T-helper 2 cell treated with Interferon-gamma antibody and Interleukin-4, amounts not matched to agents 100 ng/mL and 5 ng/mL, for 36 hours (primary cell): ENCODE results near the gene CRTAC1. TPM values are rescaled to one million over a fixed set of nuclear protein-coding genes. Genes with fewer than 3 reads are reported as not detected.

Experiments used
- intact Hi-C: fragments of 100-400 bp; cut with micrococcal nuclease; formaldehyde crosslinking; loops from one replicate; pipeline ENCODE4 v1.15.1; 2023
- total RNA-seq: library from RNA; stranded (reverse); gene quantifications from 2 replicates; pipeline ENCODE4 v1.2.3, GENCODE V29; 2022

The CRTAC1 gene
- total RNA-seq, 1 donor from 2014 or later: not detected

- intact Hi-C loops: no loop called here
These were observed 55.6 kb downstream of the CRTAC1 start for GRCh38 chr10:97974526-97975525.

DNA sequence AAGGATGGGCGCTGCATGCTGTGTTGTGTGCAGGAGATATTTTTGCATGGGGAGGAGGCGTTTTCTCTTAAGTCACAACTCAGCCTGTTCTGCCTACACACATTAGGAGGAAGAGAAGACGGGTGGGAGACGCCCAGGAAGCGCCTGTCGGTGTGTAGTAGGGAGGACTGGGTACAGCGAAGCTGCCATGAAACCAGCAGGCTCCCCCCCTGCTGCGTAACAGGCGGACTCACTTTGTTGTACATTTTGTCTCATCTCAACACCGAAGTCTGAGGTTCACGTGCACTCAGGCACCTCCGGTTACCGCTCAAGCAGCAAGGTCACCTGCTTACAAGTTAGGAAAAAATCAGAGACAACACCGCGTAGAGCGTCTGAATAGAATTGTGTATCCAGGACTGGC is 56.3 kb downstream of the CRTAC1 start:
- intact Hi-C loops: no loop called here

- intact Hi-C loops: no loop called here
These were observed 60.8 kb downstream of the CRTAC1 start for GRCh38 chr10:97969538-97970079.

GRCh38 chr10:97964748-97965147 is 65.7 kb downstream of the CRTAC1 start:
- intact Hi-C loops: no loop called here

DNA sequence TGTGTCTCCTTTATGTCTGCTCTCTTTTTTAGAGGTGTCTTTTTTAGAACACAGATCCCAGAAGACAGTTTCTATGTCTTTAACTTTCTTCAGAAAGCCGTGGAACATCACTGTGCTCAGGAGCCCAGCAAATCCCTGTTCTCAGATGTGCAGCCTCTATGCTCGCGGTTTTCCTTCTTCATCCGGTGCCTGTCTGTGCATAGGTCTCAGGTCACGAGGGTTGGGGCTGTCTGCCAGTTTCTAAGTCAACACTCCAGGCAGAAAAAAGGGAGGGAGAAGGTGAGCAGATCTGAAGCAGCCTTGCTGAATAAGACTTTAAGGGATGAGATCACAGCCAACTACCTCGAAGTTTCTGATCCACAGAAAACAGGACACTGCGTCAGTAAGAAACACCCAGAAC is 68.5 kb downstream of the CRTAC1 start:
- intact Hi-C loops: no loop called here

DNA sequence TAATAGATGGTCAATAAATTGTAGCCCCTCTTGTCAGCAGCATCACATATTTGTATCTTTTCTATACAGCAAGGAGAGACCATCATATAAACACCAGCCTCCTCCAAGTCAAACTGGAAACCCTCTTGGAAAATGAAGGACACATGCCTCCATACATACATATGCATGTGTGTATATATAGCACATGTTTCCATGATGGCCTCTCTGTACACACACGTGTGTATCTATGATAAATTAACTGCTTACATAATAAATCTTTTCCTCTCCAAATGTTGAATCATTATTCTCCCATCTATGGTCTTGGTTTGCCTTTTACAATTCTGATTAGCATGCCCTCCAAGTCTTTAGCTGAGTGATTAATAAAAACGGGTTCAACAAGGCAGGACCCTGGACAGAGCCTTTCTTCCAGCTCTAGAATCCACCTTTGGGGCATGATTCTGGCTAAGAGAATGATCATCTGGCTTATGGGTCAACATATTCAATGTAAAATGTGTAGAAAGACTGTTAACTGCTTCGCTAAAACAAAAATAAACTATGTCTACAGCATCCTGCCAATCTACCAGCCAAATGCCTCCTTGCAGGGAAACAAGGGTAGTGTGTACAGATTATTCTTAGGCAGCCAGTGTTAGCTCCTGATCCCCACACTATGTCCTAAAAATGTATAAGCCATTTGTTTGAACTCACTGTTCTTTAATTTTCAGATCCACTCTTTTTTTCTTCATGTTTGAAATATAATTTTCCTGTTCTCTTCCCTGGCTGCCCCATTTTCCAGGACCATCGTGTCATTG is 70.0 kb downstream of the CRTAC1 start:
- intact Hi-C loops: no loop called here

DNA sequence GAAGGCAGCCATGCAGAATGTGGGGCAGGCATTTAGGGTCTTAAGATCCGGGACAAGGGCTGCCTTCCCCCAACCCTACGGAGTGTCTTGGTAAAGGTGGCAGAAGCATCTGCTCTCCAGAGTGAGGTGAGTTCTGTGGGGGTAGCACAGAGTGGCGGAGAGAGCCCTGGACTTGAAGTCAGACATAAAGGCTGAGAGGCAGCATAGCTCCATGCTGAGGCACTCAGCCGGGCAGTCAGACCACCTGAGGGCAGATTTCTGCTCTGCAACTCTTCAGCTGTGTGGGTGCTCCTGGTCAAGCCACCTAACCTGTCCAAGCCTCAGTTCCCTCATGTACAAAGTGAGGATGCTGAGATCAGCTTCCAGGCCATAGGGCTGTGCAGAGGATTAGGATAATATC is 81.0 kb downstream of the CRTAC1 start:
- intact Hi-C loops: no loop called here

- intact Hi-C loops: no loop called here
These were observed 81.6 kb downstream of the CRTAC1 start for GRCh38 chr10:97948822-97949221.

DNA sequence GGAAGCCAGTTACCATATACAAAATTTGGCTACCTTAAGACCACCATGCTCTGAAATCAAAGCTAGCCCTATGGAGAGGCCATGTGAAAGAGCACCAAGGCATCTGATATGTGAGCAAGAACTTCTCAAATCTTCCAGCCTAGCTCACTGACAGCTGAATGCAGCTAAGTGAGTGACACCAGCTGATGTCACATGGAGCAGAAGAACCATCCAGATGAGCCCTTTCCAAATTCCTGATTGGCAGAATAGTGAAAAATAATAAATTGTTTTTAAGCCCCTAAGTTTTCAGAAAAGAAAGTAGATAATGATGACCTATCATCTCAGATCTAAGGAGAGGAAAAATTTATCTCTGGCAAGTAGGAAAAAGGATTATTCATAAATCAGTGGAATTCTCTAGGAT is 85.6 kb downstream of the CRTAC1 start:
- intact Hi-C loops: no loop called here

- intact Hi-C loops: no loop called here
These were observed 87.1 kb downstream of the CRTAC1 start for GRCh38 chr10:97943294-97943693.

DNA sequence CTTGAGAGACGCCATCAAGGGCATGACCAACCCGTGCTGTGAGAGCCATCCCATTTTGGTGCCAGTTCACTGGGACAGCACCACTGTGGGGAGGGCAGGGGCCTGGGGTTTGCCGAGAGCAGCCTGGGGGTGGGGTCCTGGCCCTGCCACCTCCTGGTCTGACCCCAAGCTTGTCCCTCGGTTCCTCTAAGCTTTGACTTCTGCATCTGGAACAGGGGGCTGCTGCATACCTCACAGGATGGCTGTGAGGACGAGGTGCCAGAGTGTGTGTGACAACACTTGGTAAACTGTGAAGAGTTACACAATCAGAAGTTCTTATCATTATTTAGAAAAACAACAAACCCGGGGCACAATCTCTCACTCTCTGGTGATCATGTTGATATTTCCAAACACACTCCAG is 89.9 kb downstream of the CRTAC1 start:
- intact Hi-C loops: no loop called here

DNA sequence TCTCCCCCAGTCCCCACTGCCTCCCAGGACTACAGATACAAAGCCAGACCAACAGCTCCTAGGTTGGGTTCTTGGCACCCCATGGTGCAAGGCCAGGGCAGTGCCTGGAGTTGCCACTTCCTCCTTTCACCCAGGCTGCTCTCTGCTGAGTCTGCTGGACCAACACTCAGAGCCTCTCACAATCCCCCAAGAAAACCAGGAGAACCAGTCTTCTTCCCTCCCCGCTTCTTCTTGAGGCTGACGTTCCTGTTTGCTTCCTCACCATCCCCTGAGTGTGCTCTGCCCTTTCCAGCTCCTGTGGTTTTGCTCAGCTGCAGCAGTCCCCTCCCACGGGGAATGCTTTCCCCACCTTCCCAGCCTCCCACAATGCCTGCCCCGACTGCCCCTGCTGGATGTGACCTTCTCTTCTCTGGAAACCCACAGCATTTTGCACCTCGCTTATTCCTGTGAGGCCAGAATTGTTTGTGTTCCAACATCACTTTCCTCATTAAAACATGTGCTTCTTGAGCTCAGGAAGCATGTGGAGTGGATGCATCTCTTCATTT is 90.9 kb downstream of the CRTAC1 start:
- intact Hi-C loops: no loop called here

DNA sequence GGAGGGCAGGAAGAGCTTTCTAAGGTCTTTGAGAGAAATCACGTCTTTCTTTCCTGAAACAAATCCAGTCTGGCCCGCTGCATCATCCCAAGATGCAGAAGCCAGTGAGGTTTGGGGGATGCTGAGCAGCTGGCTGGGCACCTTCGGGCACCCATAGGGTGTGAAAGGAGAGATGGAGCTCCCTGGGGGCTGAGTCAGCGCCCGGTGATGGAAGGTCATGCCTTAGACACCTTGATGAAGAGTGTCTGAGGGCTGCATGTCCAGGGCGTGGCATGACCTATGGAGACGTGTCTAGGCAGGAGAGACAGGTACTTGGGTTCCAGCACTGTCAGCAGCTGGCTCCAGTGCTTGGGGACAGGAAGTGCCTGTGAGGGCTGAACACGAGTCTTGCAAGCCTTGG is 92.5 kb downstream of the CRTAC1 start:
- intact Hi-C loops: no loop called here

DNA sequence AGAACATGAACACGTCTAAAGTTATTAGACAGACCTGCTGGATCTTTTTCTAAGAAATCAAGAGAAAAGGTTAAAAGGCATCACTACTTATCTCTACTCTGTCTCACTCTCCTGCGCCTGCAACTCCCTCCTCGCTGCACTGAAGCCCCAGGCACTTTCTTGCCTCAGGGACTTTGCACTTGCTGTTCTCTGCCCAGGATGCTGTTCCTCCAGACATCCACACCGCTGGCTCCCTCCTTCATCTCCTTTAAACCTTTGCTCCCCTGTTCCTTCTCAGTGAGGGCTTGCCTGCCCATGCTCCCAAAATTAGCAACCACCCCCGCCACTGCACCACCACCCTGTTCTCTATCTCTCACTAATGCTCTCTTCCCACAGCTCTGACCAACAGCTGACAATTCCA is 93.4 kb downstream of the CRTAC1 start:
- intact Hi-C loops: no loop called here

DNA sequence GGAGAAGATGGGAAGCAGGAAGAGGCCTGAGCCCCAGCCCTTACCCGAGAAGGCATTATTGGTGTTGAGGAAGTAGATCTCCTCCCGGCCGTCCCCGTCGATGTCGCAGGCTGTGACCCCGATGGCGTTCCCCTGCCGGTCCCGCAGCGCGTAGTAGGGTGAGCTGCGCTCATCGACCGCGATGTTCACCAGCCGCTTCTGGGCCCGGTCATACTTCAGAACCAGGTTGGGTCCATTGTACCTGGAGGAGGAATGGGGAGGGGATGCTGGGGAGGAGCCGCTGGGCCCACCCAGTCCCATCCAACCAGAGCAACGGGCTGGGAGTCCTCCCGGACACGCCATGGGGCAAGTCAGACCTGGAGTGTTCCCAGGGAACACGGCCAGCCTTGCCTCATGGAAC is 94.3 kb downstream of the CRTAC1 start:
- intact Hi-C loops: no loop called here

GRCh38 chr10:97932932-97933530 is 97.4 kb downstream of the CRTAC1 start:
- intact Hi-C loops: no loop called here

GRCh38 chr10:97931041-97931440 is 99.4 kb downstream of the CRTAC1 start:
- intact Hi-C loops: no loop called here

GRCh38 chr10:97928897-97929296 is 101.5 kb downstream of the CRTAC1 start:
- intact Hi-C loops: no loop called here

GRCh38 chr10:97927622-97928021 is 102.8 kb downstream of the CRTAC1 start:
- intact Hi-C loops: no loop called here

DNA sequence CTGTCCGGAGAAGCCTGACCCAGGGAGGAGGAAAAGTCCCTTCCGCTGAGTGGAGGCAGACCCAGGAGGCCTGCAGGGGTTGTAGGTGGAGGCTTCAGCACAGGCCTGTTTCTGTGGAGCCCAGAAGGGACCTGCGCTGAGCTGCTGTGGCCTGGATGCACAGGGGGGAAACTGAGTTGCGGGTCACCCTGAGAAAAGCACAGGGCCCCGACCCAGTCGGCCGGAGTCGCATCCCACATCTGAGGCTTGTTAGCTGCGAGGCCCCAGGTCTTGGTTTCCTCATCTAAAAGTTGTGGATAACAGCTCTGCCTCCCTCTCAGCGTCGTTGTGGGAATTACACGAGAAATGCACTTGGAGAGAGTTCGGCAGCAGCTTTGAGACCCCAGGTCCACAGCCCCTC is 104.4 kb downstream of the CRTAC1 start:
- intact Hi-C loops: no loop called here

DNA sequence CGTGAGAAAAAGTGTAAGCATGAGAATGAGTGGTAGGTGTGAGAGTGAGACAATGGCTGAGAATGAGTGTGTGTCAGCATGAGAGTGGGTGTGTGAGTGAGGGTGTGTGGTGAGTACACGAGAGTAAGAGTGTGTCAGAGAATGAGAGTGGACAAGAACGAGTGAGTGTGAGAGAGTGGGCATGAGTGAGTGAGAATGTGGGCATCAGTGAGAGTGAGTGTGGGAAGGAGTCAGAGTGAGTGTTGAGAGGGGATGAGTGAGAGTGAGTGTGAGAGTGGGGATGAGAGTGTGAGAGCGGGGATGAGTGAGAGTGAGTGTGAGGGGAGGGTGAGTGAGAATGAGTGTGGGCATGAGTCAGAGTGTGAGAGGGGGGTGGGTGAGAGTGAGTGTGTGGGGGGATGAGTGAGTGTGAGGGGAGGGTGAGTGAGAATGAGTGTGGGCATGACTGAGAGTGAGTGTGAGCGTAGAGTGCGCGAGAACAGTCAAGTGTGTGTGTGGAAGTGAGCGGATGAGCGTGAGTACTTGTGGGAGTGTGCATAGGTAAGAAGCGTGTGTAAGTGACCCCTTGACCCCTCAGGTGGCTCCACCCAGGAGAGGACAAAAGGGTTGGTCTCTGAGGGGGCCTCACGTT is 105.0 kb downstream of the CRTAC1 start:
- intact Hi-C loops: no loop called here
